ENCODE measurements around the gene ACVR1.
"Not testable (repeated sequence)": the region's sequence is repeated elsewhere in the genome, so short reads cannot be mapped to it uniquely, and the experiment has no call there.

Gene ACVR1

GRCh38 chr2:157756447-157756846 lies 119.7 kb downstream of the ACVR1 start:
- not testable (repeated sequence) for DNase-seq (ENCODE audit: low spot score)

- no peak for DNase-seq (ENCODE audit: low spot score)
Observed at GRCh38 chr2:157751462-157752058, 124.6 kb downstream of the ACVR1 start.

GRCh38 chr2:157749684-157750083 lies 126.4 kb downstream of the ACVR1 start:
- no peak for DNase-seq (ENCODE audit: low spot score)

GRCh38 chr2:157748371-157749142 lies 127.6 kb downstream of the ACVR1 start:
- DNase-seq (ENCODE audit: low spot score), result no peak

- DNase-seq (ENCODE audit: low spot score), result no peak
Observed at GRCh38 chr2:157747695-157748370, 128.3 kb downstream of the ACVR1 start.

GRCh38 chr2:157747280-157747679 lies 128.8 kb downstream of the ACVR1 start:
- DNase-seq (ENCODE audit: low spot score), result no peak

- DNase-seq (ENCODE audit: low spot score), result no peak
Observed at GRCh38 chr2:157746234-157746950, 129.7 kb downstream of the ACVR1 start.

GRCh38 chr2:157744571-157745076 lies 131.5 kb downstream of the ACVR1 start:
- no peak for DNase-seq (ENCODE audit: low spot score)

GRCh38 chr2:157743051-157743450 lies 133.1 kb downstream of the ACVR1 start:
- DNase-seq (ENCODE audit: low spot score), result no peak

GRCh38 chr2:157741819-157742484 lies 134.2 kb downstream of the ACVR1 start:
- DNase-seq (ENCODE audit: low spot score), result no peak

GRCh38 chr2:157737656-157738055 lies 138.5 kb downstream of the ACVR1 start:
- no peak for DNase-seq (ENCODE audit: low spot score)

GRCh38 chr2:157735532-157735931 lies 140.6 kb downstream of the ACVR1 start:
- DNase-seq (ENCODE audit: low spot score), result no peak

GRCh38 chr2:157733263-157733662 lies 142.9 kb downstream of the ACVR1 start:
- no peak for DNase-seq (ENCODE audit: low spot score)

- no peak for DNase-seq (ENCODE audit: low spot score)
Observed at GRCh38 chr2:157732596-157732995, 143.5 kb downstream of the ACVR1 start.

- no peak for DNase-seq (ENCODE audit: low spot score)
Observed at GRCh38 chr2:157727693-157728092, 148.4 kb downstream of the ACVR1 start.

GRCh38 chr2:157726946-157727345 lies 149.2 kb downstream of the ACVR1 start:
- DNase-seq (ENCODE audit: low spot score), result no peak

- DNase-seq (ENCODE audit: low spot score), result no peak
Observed at GRCh38 chr2:157725846-157726245, 150.3 kb downstream of the ACVR1 start.

GRCh38 chr2:157722580-157723234 lies 153.4 kb downstream of the ACVR1 start:
- no peak for DNase-seq (ENCODE audit: low spot score)

GRCh38 chr2:157720504-157720903 lies 155.6 kb downstream of the ACVR1 start:
- DNase-seq (ENCODE audit: low spot score), result no peak

- not testable (repeated sequence) for DNase-seq (ENCODE audit: low spot score)
Observed at GRCh38 chr2:157704653-157705052, 171.5 kb downstream of the ACVR1 start.

- DNase-seq (ENCODE audit: low spot score), result not testable (repeated sequence)
Observed at GRCh38 chr2:157704148-157704547, 172.0 kb downstream of the ACVR1 start.

Measured in HuH-7 (cell line).